GM19328 (cell line): Measurements from ENCODE around the gene CD74.
"Not testable (repeated sequence)": the region's sequence is repeated elsewhere in the genome, so short reads cannot be mapped to it uniquely, and the experiment has no call there.

Source experiments
- ATAC-seq: cut with Tn5 transposase; IDR thresholded peaks from one replicate; pipeline ENCODE4 v1.9.1; 2021; ENCODE audit warnings: mild to moderate bottlenecking, moderate library complexity; ENCODE audit not compliant: unreplicated experiment

Gene CD74

GRCh38 chr5:150441813-150442698, 29.3 kb upstream of the CD74 start:
- no peak for ATAC-seq

GRCh38 chr5:150440948-150441812, 28.5 kb upstream of the CD74 start:
- no peak for ATAC-seq

GRCh38 chr5:150438873-150439546, 26.3 kb upstream of the CD74 start:
- no peak for ATAC-seq

GRCh38 chr5:150436141-150436680, 23.5 kb upstream of the CD74 start:
- peak; percentile 89 for ATAC-seq

GRCh38 chr5:150434464-150434863, 21.8 kb upstream of the CD74 start:
- ATAC-seq, result no peak

- no peak for ATAC-seq
These were observed 18.9 kb upstream of the CD74 start for GRCh38 chr5:150431574-150431973.

- no peak for ATAC-seq
These were observed 18.3 kb upstream of the CD74 start for GRCh38 chr5:150431048-150431447.

GRCh38 chr5:150429410-150429873, 16.7 kb upstream of the CD74 start:
- ATAC-seq, result no peak

- no peak for ATAC-seq
These were observed 16.3 kb upstream of the CD74 start for GRCh38 chr5:150428978-150429377.

- ATAC-seq, result no peak
These were observed 15.6 kb upstream of the CD74 start for GRCh38 chr5:150428106-150428876.

GRCh38 chr5:150426165-150426564, 13.5 kb upstream of the CD74 start:
- ATAC-seq, result not testable (repeated sequence)

- no peak for ATAC-seq
These were observed 10.0 kb upstream of the CD74 start for GRCh38 chr5:150422758-150423157.

GRCh38 chr5:150422075-150422474, 9.4 kb upstream of the CD74 start:
- ATAC-seq, result no peak

- peak; percentile 67 for ATAC-seq
These were observed 7.0 kb upstream of the CD74 start for GRCh38 chr5:150419630-150420270.

GRCh38 chr5:150413902-150414790, 1.4 kb upstream of the CD74 start:
- not testable (repeated sequence) for ATAC-seq

- peak; percentile 6 for ATAC-seq
These were observed 629 bp upstream of the CD74 start for GRCh38 chr5:150413176-150413901.

GRCh38 chr5:150411245-150411979, 1.3 kb downstream of the CD74 start:
- ATAC-seq, result no peak
